Stomach (tissue), 4 donors: Measurements from ENCODE around the gene EPB41L2.

Experiments
- EP300 ChIP-seq: sonication (generic); formaldehyde crosslinking; IDR thresholded peaks from one replicate; pipeline ENCODE4 v1.6.1; 2017; ENCODE audit warnings: antibody characterized with exemption
- POLR2AphosphoS5 ChIP-seq, 3 donors: sonication (generic); formaldehyde crosslinking; IDR thresholded peaks; one replicate each; pipeline ENCODE4 v1.6.1; 2016; ENCODE audit warnings: antibody characterized with exemption in 3 of 3
- TF ChIP-seq, protein P1 (sequence below), 7 experiments: fragments of 450-650 bp in 4 of 7; fragments of 200-600 bp in 3 of 7; sonication (generic) in 3 of 7; IDR thresholded peaks; one replicate each; pipeline ENCODE4 v1.5.1; 2016 to 2019; ENCODE audit warnings: antibody characterized with exemption in 7 of 7, control low read depth in 2 of 7, mild to moderate bottlenecking in 1 of 7

DNA sequence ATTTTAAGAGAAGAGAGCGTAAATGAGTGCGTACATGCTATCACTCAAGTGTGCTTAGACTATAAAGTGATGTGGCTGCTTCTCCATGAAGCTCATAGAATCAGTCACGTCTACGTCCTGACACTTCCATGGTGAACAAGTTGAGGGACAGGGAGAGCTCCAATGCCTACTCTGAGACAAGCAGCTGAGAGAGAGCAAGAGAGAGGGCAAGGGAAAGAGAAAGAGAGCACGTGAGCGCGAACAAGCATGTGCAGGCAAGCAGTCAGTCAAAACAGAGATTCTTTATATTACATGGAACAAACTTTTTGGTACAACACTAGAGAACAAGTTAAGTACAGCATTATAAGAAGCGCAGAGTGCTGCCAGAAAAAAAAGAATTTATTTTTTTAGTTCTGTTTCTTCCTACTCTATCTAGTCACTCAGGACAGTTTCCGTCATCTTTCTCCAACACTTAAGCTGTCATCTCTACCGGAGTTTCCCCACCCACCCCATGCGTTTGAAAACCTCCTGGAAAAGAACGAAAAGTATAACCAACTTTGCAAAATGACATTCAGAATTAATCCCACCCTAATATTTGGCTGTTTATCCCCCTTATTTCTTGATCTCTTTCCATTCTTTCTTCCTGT is 61.8 kb downstream of the EPB41L2 start:
- TF ChIP-seq, protein P1, sequence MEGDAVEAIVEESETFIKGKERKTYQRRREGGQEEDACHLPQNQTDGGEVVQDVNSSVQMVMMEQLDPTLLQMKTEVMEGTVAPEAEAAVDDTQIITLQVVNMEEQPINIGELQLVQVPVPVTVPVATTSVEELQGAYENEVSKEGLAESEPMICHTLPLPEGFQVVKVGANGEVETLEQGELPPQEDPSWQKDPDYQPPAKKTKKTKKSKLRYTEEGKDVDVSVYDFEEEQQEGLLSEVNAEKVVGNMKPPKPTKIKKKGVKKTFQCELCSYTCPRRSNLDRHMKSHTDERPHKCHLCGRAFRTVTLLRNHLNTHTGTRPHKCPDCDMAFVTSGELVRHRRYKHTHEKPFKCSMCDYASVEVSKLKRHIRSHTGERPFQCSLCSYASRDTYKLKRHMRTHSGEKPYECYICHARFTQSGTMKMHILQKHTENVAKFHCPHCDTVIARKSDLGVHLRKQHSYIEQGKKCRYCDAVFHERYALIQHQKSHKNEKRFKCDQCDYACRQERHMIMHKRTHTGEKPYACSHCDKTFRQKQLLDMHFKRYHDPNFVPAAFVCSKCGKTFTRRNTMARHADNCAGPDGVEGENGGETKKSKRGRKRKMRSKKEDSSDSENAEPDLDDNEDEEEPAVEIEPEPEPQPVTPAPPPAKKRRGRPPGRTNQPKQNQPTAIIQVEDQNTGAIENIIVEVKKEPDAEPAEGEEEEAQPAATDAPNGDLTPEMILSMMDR (IDR thresholded peaks at IDR 0.05), result no peak
- no peak for TF ChIP-seq POLR2AphosphoS5 (IDR thresholded peaks at IDR 0.05)
- TF ChIP-seq EP300, result no peak
